T-helper 9 cell (primary cell): Measurements from ENCODE around the gene NRIP2.

Experiments used
- DNase-seq: peaks from one replicate; pipeline ENCODE4 v3.0.0-alpha.2; 2020

The NRIP2 gene

GRCh38 chr12:2844786-2845185 is 10.0 kb upstream of the NRIP2 start:
- no peak for DNase-seq

DNA sequence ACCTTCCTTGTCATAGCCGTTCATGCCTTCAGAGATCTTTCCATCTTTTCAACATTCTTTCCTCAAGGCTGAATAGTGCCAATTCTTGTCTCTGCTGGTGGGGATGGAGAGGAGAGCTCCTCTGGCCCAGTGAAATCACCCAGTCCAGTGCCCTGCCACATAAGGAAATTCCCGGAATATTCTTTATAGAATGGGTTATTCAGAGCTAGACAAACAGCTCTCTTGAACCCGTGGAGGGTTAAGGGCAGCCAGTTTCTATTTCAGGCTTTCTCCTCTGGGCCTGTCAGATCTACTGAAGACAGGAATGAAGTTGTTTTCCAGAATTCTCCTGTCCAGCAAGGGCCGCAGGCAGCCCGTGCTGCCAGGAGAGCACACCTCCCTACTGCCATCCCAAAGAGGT is 8.1 kb upstream of the NRIP2 start:
- no peak for DNase-seq

DNA sequence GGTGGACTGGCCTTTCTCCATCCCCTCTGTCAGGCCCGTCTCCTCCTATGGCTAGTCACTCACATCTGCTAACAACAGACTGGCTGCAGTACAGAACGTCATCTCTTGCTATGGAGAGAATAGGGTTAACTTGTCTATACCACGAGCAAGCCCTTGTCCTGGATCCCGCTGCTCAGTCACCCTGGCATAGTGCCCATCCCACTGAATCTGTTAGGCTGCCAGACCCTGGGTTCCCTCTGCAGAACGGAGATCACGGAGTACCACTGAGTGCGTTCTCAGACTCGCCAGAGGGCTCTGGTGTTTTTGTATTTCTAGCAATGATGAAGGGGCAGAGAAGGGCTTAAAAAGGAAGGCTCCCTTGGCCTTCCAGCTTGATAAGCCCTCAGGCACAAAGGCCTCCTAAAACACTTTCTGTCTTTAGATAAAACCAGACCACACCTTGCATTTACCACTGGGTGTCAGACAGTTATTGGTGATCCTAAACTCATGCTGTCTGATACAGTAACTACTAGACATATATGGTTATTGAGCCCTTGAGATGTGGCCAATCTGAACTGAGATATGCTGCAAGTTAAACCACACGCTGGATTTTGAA is 6.3 kb upstream of the NRIP2 start:
- DNase-seq, result no peak

DNA sequence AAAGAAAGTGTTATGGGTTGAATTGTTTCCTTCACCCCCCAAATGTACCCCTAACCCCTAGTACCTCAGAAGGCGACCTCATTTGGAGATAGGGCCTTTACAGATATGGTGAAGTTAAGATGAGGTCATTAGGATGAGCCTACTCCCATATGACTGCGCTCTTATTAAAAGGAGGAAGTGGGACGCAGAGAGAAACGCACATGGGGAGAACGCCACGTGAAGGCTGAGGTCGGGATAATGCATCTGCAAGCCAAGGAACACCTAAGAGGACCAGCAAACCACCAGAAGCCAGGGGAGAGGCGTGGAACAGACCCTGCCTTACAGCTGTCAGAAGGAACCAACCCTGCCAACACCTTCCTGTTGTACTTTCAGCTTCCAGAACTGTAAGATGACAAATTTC is 1.7 kb upstream of the NRIP2 start:
- DNase-seq, result no peak

- DNase-seq, result no peak
Observed at GRCh38 chr12:2835691-2836403, 1.0 kb upstream of the NRIP2 start.

GRCh38 chr12:2833810-2834209 is 1.0 kb downstream of the NRIP2 start:
- no peak for DNase-seq

GRCh38 chr12:2833327-2833726 is 1.5 kb downstream of the NRIP2 start:
- DNase-seq, result no peak

DNA sequence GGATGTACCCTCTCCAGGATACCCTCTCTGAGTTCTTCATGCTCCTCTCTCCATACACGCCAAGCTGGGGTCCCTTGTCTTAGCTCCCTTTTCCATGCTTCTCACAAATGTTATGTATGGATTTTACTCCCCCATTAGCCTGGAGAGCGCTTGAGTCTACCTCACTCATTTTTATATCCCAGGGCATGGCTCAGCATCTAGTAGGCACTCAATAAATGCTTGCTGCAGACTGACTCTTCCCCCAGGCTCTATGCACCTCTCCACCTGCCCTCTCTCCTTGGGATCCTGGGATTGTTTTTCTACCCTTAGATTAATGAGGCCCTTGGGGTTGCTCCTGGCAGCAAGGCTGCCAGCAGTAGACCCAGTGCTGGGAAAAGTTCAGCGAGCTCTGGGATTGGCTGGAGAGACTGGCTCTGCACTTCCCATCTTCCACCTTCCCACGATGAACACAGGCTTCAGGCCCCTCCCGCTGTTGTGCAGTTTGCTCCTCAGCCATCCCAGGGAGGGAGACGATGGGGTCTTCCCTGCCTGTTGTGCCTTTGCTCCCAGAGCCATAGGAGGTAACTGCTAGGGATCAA is 2.2 kb downstream of the NRIP2 start:
- DNase-seq, result no peak

GRCh38 chr12:2829275-2829674 is 5.6 kb downstream of the NRIP2 start:
- no peak for DNase-seq

GRCh38 chr12:2826721-2827515 is 7.9 kb downstream of the NRIP2 start:
- no peak for DNase-seq

- DNase-seq, result no peak
Observed at GRCh38 chr12:2826036-2826435, 8.8 kb downstream of the NRIP2 start.

- DNase-seq, result no peak
Observed at GRCh38 chr12:2825132-2825531, 9.7 kb downstream of the NRIP2 start.

- no peak for DNase-seq
Observed at GRCh38 chr12:2824541-2824940, 10.3 kb downstream of the NRIP2 start.

GRCh38 chr12:2823483-2823882 is 11.4 kb downstream of the NRIP2 start:
- no peak for DNase-seq

DNA sequence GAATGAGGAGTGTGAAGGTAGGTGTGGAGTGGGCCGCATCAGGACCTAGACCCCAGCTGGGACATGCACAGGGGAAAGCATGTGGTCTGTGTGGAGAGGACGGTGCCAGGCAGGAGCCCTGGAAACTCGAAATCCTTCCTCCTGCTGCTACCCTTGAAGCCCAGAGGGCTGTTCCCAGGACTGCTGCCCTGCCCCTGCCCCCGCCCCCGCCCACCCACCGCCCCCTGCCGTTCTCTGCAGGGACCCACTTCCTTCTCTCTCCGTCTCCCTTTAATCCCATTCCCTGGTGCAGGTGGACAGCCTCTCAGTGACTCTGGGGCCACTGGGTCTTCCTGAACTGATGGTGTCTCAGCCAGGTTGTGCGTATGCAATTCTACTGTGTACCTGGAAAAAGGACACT is 14.4 kb downstream of the NRIP2 start:
- no peak for DNase-seq

DNA sequence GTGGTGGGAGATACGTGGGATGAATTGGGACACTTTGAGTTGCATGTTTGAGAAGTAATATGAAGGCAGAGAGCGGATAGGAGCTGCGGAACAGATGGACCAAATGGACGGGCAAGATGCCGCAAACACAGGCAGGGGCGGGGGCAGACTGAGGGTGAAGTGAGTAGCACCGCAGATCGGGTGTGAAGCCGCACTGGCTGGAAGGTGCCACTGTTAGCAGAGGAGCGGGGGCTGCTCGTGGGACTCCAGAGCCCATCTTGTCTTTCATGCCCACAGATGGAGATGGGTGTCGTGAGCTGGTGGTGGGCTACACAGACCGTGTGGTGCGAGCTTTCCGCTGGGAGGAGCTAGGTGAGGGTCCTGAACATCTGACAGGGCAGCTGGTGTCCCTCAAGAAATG is 15.0 kb downstream of the NRIP2 start:
- DNase-seq, result no peak

- DNase-seq, result peak; percentile 18
Observed at GRCh38 chr12:2813214-2814185, 21.3 kb downstream of the NRIP2 start.

DNA sequence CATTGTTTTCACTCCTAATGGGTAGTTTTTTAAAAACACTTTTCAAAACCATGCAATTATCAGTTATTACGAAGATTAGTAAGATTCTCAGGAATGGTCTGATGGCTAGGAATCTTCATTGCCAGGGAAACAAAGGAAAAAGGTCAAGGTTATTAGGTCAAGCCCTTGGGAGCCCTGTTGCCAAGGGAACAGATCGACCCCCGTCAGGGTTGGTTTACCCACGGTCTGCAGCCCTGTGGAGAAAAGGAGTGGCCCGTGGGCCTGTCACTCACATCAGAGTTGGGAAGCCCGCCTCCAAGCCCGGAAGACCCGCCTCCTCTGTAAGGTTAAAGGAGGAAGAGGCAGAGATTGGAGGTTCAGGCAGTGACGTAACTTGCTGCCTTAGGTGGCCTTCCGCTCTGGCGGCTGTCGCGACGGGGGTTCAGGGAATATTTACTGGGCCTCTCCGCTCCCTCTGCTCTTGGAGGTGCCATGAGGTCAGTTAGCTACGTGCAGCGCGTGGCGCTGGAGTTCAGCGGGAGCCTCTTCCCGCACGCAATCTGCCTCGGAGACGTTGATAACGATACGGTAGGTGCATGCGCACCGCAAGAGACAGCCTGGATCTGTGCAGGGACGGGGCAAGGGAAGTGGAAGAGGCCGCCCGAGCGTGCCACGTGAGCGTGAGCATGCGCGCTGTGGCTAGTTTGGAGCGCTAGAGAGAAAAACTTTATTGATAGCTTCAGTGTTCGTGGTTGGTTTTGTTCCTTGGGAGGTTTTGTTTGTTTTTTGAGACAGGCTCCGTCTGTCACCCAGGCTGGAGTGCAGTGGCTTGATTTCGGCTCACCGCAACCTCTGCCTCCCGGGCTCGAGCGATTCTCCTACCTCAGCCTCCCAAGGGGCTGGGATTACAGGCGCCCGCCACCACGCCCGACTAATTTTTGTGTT is 22.3 kb downstream of the NRIP2 start, which contains the start of gene ITFG2:
TSS of gene ITFG2 (plus strand) at position 379 of the 924 bp plus-strand sequence. CDS start at position 472, 93 bp downstream.
- peak; percentile 90 for DNase-seq

DNA sequence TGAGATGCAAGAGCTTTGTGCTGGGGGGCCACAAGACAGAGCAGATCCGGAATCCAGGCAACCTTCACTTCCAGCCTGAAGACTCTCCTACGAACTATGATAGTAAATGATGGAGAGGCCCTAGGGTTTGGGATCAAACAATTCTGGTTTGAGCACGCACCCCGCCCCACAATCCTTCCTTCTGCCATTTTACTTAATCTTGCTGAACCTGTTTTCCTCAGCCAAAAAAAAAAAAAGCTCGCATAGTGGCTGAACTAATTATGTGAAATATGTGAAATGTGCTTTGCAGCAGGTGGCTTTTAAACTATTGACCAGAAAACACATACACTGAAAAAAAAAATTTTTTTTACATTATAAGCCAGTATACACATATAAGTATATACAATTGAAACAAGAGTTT is 23.0 kb downstream of the NRIP2 start:
- DNase-seq, result no peak

GRCh38 chr12:2806700-2807099 is 28.1 kb downstream of the NRIP2 start:
- DNase-seq, result no peak

DNA sequence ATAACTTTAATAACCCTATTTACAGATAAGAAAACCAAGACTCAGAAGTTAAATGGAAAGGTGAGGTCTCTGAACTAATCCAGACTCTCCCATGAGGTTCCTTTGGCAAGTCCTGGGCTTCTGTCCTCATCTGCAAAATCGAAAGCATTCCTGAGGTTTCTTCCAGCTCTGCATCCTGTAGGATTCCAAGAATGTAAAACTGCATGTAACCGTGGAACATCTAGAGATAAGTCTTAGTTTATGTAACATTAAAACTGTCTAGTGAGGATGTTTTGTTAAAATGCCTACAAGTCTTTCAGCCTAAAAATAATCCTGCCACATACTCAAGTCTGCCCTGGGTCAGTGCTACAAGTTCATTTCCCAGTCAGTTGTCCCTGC is 29.7 kb downstream of the NRIP2 start:
- DNase-seq, result no peak
